HEK293 (cell line): ENCODE data around the gene EMILIN1.

Experiments used
- ZBTB8A ChIP-seq: fragments of 450-650 bp; formaldehyde crosslinking; IDR thresholded peaks from 2 replicates; pipeline ENCODE4 v1.5.1; 2016; ENCODE audit warnings: missing biosample characterization, missing genetic modification characterization
- ZNF10 ChIP-seq: fragments of 450-650 bp; formaldehyde crosslinking; IDR thresholded peaks from 2 replicates; pipeline ENCODE4 v1.5.1; 2017; ENCODE audit warnings: missing biosample characterization, missing genetic modification characterization
- ZNF138 ChIP-seq: fragments of 450-650 bp; formaldehyde crosslinking; IDR thresholded peaks from 2 replicates; pipeline ENCODE4 v1.5.1; 2016; ENCODE audit warnings: missing biosample characterization, missing genetic modification characterization, borderline replicate concordance
- ZNF146 ChIP-seq: fragments of 450-650 bp; formaldehyde crosslinking; IDR thresholded peaks from 2 replicates; pipeline ENCODE4 v1.5.1; 2016; ENCODE audit warnings: missing biosample characterization, missing genetic modification characterization
- ZNF169 ChIP-seq: fragments of 450-650 bp; formaldehyde crosslinking; IDR thresholded peaks from 2 replicates; pipeline ENCODE4 v1.5.1; 2016; ENCODE audit warnings: missing biosample characterization, missing genetic modification characterization
- ZNF561 ChIP-seq: fragments of 450-650 bp; IDR thresholded peaks from 2 replicates; pipeline ENCODE4 v1.5.1; 2018; ENCODE audit warnings: missing biosample characterization, missing genetic modification characterization, borderline replicate concordance
- TF ChIP-seq, protein P1 (sequence below): fragments of 450-650 bp; formaldehyde crosslinking; IDR thresholded peaks from 2 replicates; pipeline ENCODE4 v1.5.1; 2016; ENCODE audit warnings: missing biosample characterization, missing genetic modification characterization

DNA sequence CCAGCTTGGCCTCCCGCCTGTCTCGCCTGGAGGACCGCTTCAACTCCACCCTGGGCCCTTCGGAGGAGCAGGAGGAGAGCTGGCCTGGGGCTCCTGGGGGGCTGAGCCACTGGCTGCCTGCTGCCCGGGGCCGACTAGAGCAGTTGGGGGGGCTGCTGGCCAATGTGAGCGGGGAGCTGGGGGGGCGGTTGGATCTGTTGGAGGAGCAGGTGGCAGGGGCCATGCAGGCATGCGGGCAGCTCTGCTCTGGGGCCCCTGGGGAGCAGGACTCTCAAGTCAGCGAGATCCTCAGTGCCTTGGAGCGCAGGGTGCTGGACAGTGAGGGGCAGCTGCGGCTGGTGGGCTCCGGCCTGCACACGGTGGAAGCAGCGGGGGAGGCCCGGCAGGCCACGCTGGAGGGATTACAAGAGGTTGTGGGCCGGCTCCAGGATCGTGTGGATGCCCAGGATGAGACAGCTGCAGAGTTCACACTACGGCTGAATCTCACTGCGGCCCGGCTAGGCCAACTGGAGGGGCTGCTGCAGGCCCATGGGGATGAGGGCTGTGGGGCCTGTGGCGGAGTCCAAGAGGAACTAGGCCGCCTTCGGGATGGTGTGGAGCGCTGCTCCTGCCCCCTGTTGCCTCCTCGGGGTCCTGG is 4.5 kb downstream of the EMILIN1 start:
- TF ChIP-seq, protein P1, sequence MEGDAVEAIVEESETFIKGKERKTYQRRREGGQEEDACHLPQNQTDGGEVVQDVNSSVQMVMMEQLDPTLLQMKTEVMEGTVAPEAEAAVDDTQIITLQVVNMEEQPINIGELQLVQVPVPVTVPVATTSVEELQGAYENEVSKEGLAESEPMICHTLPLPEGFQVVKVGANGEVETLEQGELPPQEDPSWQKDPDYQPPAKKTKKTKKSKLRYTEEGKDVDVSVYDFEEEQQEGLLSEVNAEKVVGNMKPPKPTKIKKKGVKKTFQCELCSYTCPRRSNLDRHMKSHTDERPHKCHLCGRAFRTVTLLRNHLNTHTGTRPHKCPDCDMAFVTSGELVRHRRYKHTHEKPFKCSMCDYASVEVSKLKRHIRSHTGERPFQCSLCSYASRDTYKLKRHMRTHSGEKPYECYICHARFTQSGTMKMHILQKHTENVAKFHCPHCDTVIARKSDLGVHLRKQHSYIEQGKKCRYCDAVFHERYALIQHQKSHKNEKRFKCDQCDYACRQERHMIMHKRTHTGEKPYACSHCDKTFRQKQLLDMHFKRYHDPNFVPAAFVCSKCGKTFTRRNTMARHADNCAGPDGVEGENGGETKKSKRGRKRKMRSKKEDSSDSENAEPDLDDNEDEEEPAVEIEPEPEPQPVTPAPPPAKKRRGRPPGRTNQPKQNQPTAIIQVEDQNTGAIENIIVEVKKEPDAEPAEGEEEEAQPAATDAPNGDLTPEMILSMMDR, result no peak
- TF ChIP-seq ZNF561 (tag by site-specific recombination), result no peak
- TF ChIP-seq ZBTB8A (tag by site-specific recombination), result no peak
- TF ChIP-seq ZNF146, result no peak
- no peak for TF ChIP-seq ZNF138
- TF ChIP-seq ZNF169 (tag by site-specific recombination), result no peak
- TF ChIP-seq ZNF10 (tag by site-specific recombination), result no peak
